Activated T-helper 1 cell treated with anti-CD3 and anti-CD28 coated beads, Interleukin-12 subunit alpha, Interleukin-12 subunit beta, Interleukin-2, Interleukin-4 antibody, amounts not matched to agents 30 ng/mL and 10 ng/mL and 1 ng/mL, durations not matched to agents 14 hours and 24 hours and 36 hours (primary cell): ENCODE data around the gene EP400. TPM values are rescaled to one million over a fixed set of nuclear protein-coding genes. Genes with fewer than 3 reads are reported as not detected.

Experiments
- DNase-seq: peaks from one replicate; pipeline ENCODE4 v3.0.0; 2021; ENCODE audit warnings: low spot score
- H3K27ac Mint-ChIP-seq: one replicate; pipeline ENCODE4 v1.8.0; 2021; ENCODE audit warnings: mild to moderate bottlenecking, mixed read lengths
- H3K27me3 Mint-ChIP-seq: one replicate; pipeline ENCODE4 v1.8.0; 2022; ENCODE audit warnings: mild to moderate bottlenecking, moderate library complexity, mixed read lengths; ENCODE audit not compliant: insufficient read depth
- H3K36me3 Mint-ChIP-seq: one replicate; pipeline ENCODE4 v1.8.0; 2021; ENCODE audit warnings: low read depth, mixed read lengths
- H3K4me1 Mint-ChIP-seq: one replicate; pipeline ENCODE4 v1.8.0; 2021; ENCODE audit warnings: low read depth, mixed read lengths
- H3K4me3 Mint-ChIP-seq: one replicate; pipeline ENCODE4 v1.8.0; 2021; ENCODE audit warnings: mild to moderate bottlenecking, moderate library complexity, mixed read lengths
- H3K9me3 Mint-ChIP-seq: one replicate; pipeline ENCODE4 v1.8.0; 2021; ENCODE audit warnings: mixed read lengths
- intact Hi-C: fragments of 100-400 bp; cut with micrococcal nuclease; formaldehyde crosslinking; loops from one replicate; pipeline ENCODE4 v1.15.1; 2024
- total RNA-seq: library from RNA; stranded (reverse); gene quantifications from 2 replicates; pipeline ENCODE4 v1.2.3, GENCODE V29; 2022

Gene EP400
- total RNA-seq, 1 donor from 2014 or later: 66.6 TPM

DNA sequence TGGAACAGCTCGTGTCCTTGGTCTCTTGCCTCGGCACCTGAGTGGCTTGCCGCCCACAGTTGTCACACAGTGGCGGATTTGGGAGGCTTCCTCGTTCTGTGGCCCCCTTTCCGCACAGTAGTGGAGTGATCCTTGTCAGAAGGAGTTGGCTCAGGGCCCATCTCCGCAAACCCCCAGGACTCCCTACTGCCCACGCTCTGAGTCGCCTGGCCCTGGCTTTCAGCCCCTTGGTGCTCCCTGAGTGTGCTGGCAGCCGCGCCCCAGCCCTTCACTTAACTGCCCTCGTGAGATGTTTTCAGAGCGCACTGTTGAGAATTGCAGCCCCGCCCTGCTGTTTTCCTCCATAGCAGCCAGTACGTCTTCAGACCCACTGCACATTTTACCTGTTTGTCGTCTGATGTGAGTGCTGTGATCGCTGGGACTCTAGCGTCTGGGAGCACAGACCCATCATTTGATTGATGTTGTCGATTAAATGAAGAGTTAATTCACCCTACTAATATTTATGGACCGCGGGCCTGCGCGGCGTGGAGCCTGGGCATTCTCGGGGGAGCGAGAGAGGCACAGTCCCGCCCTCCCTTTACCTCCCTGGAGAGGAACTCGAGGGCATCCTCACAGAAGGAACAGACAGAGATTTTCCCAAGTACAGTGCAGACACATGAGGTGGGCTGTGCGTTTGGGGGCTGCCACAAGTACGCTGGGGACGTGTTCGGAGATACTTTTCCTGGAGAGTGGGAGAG is 102.6 kb downstream of the EP400 start:
- intact Hi-C loops: no loop called here
- H3K27me3 Mint-ChIP-seq: no peaks in the 10 kb centered on the region
- H3K27ac Mint-ChIP-seq: no peak overlapping the region
- DNase-seq: no peak
- H3K36me3 Mint-ChIP-seq: peaks cover 50% of the 10 kb centered on the region
- H3K9me3 Mint-ChIP-seq: no peaks in the 10 kb centered on the region
- no peaks in the 10 kb centered on the region for H3K4me1 Mint-ChIP-seq
- H3K4me3 Mint-ChIP-seq: no peak overlapping the region

DNA sequence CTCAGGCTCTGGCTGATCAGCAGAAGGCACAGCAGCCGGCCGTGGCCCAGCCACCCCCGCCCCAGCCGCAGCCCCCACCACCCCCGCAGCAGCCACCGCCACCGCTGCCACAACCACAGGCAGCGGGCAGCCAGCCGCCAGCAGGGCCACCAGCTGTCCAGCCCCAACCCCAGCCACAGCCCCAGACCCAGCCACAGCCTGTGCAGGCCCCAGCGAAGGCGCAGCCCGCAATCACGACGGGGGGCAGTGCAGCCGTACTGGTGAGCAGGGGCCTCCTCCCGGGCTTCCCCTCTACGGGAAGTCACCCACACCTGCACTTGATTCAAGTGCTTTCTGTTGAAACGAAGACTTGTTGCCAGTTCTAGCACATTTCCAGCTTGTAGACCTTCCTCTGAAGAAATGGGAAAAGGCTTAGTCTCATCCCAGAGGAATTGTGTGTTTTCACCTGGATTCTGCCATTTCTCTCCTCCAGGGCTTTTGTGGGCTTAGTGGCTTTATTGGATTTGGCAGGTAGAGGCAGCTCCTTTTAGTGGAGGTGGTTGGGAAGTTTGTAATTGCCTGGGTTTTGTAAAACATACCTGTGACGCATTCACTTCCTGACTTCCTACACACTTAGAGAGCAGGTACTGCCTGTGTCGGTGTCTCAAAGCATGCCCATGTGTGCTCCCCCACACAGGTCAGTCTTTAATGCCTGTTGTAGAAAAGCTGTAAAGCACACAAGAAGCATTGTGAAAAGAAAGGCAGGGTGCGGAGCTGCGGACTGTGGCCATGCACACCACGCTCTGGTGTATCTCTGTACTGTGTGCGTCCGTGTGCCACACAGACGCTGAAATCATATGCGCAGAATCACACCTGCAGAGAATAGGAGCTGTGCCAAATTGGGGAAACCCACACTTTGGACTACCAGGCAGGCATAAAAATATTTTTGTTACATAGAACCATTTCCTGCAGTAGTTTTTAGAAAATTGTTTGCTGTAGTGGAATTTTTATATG is 103.9 kb downstream of the EP400 start:
- H3K36me3 Mint-ChIP-seq: peaks cover 51% of the 10 kb centered on the region
- no peak for DNase-seq
- intact Hi-C loops: no loop called here
- H3K9me3 Mint-ChIP-seq: no peaks in the 10 kb centered on the region
- H3K27ac Mint-ChIP-seq: no peak overlapping the region
- H3K4me3 Mint-ChIP-seq: no peak overlapping the region
- no peaks in the 10 kb centered on the region for H3K4me1 Mint-ChIP-seq
- H3K27me3 Mint-ChIP-seq: no peaks in the 10 kb centered on the region

DNA sequence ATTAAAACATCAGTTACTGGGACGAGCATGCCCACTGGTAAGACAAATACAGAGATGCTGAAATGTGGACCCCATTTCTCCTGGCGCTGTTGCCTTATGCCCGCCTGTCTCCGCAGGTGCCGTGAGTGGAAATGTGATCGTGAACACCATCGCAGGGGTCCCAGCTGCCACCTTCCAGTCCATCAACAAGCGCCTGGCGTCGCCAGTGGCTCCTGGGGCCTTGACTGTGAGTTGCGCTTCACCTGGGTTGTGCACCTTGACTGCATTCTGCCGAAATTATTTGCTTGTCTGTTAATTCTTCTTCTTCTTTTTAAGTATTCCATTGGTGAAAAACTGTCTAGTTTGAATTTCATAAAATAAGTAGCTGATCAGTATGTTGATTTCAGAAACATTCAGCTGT is 105.2 kb downstream of the EP400 start:
- Mint-ChIP-seq H3K4me3 (no peak overlapping the region), H3K36me3 (peaks cover 52% of the 10 kb centered on the region), H3K27ac (no peak overlapping the region), H3K4me1 (no peaks in the 10 kb centered on the region), H3K9me3 (no peaks in the 10 kb centered on the region), H3K27me3 (no peaks in the 10 kb centered on the region)
- intact Hi-C loops: no loop called here
- DNase-seq: no peak

DNA sequence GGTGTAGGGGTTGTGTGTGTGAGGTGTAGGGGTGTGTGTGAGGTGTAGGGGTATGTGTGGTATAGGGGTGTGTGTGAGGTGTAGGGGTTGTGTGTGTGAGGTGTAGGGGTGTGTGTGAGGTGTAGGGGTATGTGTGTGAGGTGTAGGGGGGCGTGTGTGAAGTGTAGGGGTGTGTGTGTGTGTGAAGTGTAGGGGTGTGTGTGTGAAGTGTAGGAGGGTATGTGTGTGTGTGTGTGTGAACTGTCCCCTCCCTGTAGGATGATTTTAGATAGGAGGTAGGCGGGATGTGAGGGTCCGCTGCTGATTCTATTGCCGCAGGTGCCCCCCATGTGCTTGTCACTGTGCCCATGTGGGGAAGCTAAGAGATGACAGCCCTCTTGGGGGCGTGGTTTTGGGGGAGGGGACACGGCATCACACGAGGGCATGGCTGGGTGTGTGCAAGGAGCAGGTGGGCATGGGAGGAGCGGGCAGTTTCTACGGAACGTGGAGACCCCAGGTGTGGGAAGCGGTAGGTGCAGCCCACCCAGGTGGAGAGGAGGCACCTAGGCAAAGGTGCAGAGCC is 105.9 kb downstream of the EP400 start:
- intact Hi-C loops: no loop called here
- no peak overlapping the region for H3K4me3 Mint-ChIP-seq
- H3K9me3 Mint-ChIP-seq: no peaks in the 10 kb centered on the region
- H3K4me1 Mint-ChIP-seq: no peaks in the 10 kb centered on the region
- H3K27me3 Mint-ChIP-seq: no peaks in the 10 kb centered on the region
- H3K27ac Mint-ChIP-seq: no peak overlapping the region
- no peak for DNase-seq
- H3K36me3 Mint-ChIP-seq: peaks cover 50% of the 10 kb centered on the region

DNA sequence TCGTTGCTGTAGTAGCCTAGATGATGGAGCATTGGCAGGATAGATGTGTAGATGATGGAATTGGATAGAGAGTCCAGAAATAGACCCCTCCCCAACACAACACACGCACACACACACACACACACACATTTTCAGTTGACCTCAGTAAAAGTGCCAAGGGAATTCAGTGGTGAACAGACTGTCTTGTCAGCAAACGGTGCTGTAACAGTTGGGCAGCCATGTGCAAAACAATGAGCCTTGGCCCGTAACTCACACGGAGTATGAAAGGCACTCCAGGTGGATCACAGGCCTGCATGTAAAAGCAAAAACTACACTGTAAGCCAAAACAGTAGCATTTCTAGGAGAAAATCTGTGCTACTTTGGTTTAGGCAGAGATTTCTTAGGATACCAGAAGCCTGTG is 106.6 kb downstream of the EP400 start:
- Mint-ChIP-seq H3K27ac (no peak overlapping the region), H3K4me3 (no peak overlapping the region), H3K36me3 (peaks cover 51% of the 10 kb centered on the region), H3K4me1 (no peaks in the 10 kb centered on the region), H3K27me3 (no peaks in the 10 kb centered on the region), H3K9me3 (no peaks in the 10 kb centered on the region)
- intact Hi-C loops: no loop called here
- DNase-seq: no peak

DNA sequence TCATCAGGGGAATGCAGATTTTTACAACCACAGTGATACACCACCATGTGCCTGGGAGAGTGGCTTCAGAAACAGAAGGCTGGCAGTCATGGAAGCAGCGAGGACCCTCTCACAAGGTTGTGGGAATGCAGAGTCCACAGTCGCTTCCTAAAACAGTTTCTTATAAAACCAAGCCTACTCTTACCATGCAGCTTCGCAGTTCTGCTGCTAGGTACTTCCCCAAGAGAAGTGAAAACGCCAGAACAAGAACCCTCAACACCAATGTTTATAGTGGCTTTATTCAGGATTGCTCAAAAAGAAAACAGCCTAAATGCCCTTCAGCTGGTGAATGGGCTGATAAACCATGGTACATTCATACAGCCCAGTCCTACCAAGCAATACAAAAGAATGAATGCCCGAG is 107.2 kb downstream of the EP400 start:
- DNase-seq: no peak
- intact Hi-C loops: no loop called here
- Mint-ChIP-seq H3K9me3 (no peaks in the 10 kb centered on the region), H3K27me3 (no peaks in the 10 kb centered on the region), H3K4me3 (no peak overlapping the region), H3K4me1 (no peaks in the 10 kb centered on the region), H3K27ac (no peak overlapping the region), H3K36me3 (peaks cover 50% of the 10 kb centered on the region)

DNA sequence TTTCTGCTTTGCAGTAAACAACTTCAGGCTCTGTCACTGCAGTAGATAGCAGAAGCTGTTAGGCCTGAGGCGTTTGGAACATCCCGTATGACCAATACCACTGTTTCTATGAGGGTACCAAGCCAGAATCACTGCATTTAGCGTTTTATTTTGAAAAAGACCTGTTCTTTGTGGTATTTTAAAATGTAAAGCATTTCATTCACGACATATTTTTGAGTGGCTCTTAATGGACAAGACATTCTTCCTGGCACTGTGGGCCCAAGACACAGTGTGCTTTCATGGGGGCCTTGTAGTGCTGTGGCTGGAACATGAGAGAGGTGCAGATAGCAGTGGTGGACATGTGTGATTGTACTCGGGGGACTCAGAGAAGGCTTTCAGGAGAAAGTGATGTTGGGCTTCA is 107.9 kb downstream of the EP400 start:
- no peaks in the 10 kb centered on the region for H3K9me3 Mint-ChIP-seq

DNA sequence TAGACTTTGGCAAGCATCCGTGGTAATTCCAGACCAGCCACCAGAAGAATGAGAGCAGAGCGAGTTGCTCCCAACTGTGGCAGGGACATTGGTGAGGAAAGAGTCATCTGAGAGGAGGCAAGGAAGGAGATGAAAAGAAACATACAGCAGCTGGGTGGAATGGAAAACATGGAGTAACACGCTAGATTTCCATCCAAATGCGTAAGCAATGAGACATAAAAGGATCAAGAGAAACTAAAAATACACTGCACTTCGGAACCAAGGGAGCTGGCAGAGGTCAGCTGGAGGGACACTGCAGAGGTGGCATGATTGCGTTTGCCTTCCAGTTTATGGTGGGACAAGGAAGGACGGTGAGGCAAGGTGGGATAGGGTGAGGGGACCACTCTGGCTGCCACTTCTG is 111.5 kb downstream of the EP400 start:
- peaks cover 6% of the 10 kb centered on the region for H3K4me1 Mint-ChIP-seq
- peaks cover 45% of the 10 kb centered on the region for H3K36me3 Mint-ChIP-seq
- intact Hi-C loops: no loop called here
- no peak overlapping the region for H3K27ac Mint-ChIP-seq
- no peak for DNase-seq
- no peaks in the 10 kb centered on the region for H3K27me3 Mint-ChIP-seq
- H3K9me3 Mint-ChIP-seq: no peaks in the 10 kb centered on the region
- no peak overlapping the region for H3K4me3 Mint-ChIP-seq

More for the DNA sequence above, 107.9 kb downstream of the EP400 start:
- peaks cover 45% of the 10 kb centered on the region for H3K36me3 Mint-ChIP-seq
- no peak overlapping the region for H3K4me3 Mint-ChIP-seq
- no peak overlapping the region for H3K27ac Mint-ChIP-seq
- no peaks in the 10 kb centered on the region for H3K27me3 Mint-ChIP-seq
- H3K4me1 Mint-ChIP-seq: no peaks in the 10 kb centered on the region
- intact Hi-C loops: no loop called here
- no peak for DNase-seq

DNA sequence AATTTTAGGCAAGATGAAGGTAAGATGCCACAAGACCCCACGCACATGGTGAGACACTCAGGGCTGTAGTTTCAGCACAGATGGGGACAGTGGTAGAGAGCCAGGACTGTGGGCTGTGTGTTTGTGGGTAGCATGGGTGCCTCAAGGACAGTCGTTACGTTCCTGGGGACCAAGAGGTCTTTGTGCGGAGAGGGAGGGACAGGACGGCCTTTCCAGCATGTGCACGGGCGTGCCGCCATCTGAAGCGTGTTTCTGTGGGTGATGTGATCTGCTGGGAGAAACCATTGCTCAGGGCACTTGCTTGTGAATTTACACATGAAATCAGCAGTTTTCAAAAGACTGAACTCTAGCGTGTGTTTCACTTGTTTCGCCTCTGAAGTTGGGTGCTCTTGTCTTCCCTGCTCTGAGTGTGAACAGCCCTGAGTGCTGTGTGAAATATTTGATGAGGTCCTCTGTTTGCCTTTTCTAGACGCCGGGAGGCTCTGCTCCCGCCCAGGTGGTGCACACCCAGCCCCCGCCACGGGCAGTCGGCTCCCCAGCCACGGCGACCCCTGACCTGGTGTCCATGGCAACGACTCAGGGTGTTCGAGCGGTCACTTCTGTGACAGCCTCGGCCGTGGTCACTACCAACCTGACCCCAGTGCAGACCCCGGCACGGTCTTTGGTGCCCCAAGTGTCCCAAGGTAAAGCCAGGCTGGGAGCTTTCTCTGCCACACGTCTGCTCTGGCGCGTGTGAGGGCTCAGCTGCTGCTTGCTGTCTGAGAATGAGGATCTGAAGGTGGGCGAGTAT is 112.1 kb downstream of the EP400 start:
- peaks cover 45% of the 10 kb centered on the region for H3K36me3 Mint-ChIP-seq
- intact Hi-C loops: no loop called here
- H3K4me1 Mint-ChIP-seq: peaks cover 13% of the 10 kb centered on the region
- DNase-seq: no peak
- no peak overlapping the region for H3K27ac Mint-ChIP-seq
- no peaks in the 10 kb centered on the region for H3K27me3 Mint-ChIP-seq
- no peaks in the 10 kb centered on the region for H3K9me3 Mint-ChIP-seq
- H3K4me3 Mint-ChIP-seq: no peak overlapping the region

DNA sequence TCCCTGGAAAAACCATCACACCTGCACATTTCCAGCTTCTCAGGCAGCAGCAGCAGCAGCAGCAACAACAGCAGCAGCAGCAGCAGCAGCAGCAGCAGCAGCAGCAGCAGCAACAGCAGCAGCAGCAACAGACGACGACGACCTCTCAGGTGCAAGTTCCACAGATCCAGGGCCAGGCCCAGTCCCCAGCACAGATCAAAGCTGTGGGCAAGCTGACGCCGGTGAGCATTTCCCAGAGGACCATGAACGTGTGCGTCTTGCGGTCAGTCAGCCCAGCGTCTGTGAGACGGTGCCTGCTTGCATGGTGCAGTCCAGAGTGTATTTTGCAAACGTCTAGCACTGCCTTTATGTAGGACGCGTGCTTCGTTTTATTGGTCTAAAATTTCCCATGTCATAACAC is 112.7 kb downstream of the EP400 start:
- peaks cover 45% of the 10 kb centered on the region for H3K36me3 Mint-ChIP-seq
- intact Hi-C loops: no loop called here
- H3K4me3 Mint-ChIP-seq: no peak overlapping the region
- H3K27me3 Mint-ChIP-seq: no peaks in the 10 kb centered on the region
- H3K4me1 Mint-ChIP-seq: peaks cover 16% of the 10 kb centered on the region
- no peak for DNase-seq
- H3K27ac Mint-ChIP-seq: no peak overlapping the region
- H3K9me3 Mint-ChIP-seq: no peaks in the 10 kb centered on the region

DNA sequence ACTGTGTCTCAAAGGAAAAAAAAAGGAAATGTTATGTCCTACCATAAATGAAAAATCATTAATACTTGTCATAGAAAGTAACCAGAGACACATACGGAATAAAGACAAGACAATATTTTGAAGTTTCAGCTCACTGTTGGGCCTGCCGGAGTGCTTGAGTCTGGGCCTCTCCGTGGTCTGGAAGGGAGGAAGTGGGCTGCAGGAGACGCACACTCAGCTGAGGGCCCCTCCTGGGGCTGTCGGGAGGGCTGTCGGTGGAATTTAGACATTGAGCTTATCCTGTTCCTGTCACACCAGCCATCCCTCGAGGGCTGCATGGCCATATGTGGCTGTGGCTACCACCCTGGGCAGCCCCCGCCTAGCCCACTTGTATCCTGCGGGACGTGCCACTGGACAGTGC is 113.7 kb downstream of the EP400 start:
- Mint-ChIP-seq H3K36me3 (peaks cover 47% of the 10 kb centered on the region), H3K4me3 (no peak overlapping the region), H3K9me3 (no peaks in the 10 kb centered on the region), H3K27ac (no peak overlapping the region), H3K27me3 (no peaks in the 10 kb centered on the region), H3K4me1 (peaks cover 16% of the 10 kb centered on the region)
- no peak for DNase-seq
- intact Hi-C loops: no loop called here

DNA sequence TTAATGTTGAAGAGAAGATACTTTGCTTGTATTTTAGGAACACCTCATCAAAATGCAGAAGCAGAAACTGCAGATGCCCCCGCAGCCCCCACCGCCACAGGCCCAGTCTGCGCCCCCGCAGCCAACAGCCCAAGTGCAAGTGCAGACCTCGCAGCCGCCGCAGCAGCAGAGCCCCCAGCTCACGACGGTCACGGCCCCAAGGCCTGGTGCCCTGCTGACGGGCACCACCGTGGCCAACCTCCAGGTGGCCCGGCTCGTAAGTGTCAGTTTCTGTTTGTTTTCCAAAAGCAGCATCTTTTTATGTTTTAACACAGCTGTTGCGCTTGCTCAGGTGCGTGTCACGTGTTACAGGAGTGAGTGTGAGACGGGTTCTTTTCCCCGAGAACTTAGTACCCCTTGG is 114.9 kb downstream of the EP400 start:
- Mint-ChIP-seq H3K4me3 (no peak overlapping the region), H3K27me3 (no peaks in the 10 kb centered on the region), H3K36me3 (peaks cover 47% of the 10 kb centered on the region), H3K9me3 (no peaks in the 10 kb centered on the region), H3K4me1 (peaks cover 16% of the 10 kb centered on the region), H3K27ac (no peak overlapping the region)
- no peak for DNase-seq
- intact Hi-C loops: no loop called here
